ENCODE data around the gene SEC24B.

The SEC24B gene

DNA sequence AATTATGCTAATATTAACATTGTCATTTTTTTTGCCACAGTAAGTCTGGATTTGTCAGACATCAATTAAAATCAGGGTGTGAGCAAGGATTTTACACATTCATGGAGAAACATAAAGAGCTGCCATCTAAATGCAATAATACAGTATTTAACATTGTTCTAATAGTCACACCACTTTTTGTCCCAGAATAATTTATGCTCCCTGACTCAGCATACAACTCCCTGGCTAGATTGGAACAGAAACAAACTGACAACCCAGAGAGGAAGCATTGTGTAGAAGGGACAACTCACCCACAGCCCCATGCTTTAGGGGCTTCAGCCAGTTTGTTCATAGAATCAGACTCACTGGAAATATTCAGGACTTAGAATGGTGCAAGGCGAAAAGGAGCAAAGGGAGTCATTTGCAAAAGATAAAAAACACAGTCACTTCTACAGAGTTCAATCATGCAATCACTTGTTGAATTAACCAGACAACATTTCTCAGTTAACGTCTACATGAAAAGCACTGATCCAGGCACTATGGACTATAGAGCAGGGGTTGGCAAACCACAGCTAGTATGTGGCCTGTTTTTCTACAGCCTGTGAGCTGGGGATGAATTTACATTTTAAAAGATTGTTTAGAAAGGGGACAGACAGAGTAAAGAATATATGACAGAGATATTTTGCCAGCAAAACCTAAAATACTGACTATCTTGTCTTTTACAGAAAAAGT lies 26.4 kb upstream of the SEC24B start:
- Histone ChIP-seq H2BK120ac (ENCODE audit: low read depth, low read length) (no peak overlapping the region), H3K23ac (ENCODE audit: low read depth, low read length, poor library complexity) (no peak overlapping the region), H2BK15ac (ENCODE audit: low read length) (no peak overlapping the region), H3K36me3 (replicated peaks in 1 of 2; ENCODE audit: control insufficient read depth in 2 of 2, insufficient read depth in 2 of 2, low read length in 2 of 2) (no peaks in the 10 kb centered on the region), H2AK5ac (ENCODE audit: low read depth, low read length) (no peak overlapping the region), H3K9ac (ENCODE audit: low read depth, low read length, poor library complexity) (no peak overlapping the region), H3K18ac (ENCODE audit: low read length) (no peak overlapping the region), H3K9me3 (replicated peaks in 1 of 2; ENCODE audit: control insufficient read depth in 2 of 2, insufficient read depth in 1 of 2, low read depth in 1 of 2, low read length in 2 of 2) (no peaks in the 10 kb centered on the region), H3K27ac (replicated peaks; ENCODE audit: low read length) (no peak overlapping the region), H4K8ac (ENCODE audit: low read depth, low read length) (no peak overlapping the region), H3K79me1 (ENCODE audit: low read depth, low read length) (no peaks in the 10 kb centered on the region), H2BK12ac (ENCODE audit: low read length) (no peak overlapping the region), H3K4me3 (ENCODE audit: low read length in 2 of 2) (no peak overlapping the region), H2AFZ (ENCODE audit: low read length) (no peak overlapping the region), H2BK5ac (ENCODE audit: low read length) (no peak overlapping the region), H3K4ac (ENCODE audit: low read length) (no peak overlapping the region), H3K4me2 (ENCODE audit: insufficient read depth, low read length, poor library complexity, severe bottlenecking) (no peak overlapping the region), H3K4me1 (ENCODE audit: control insufficient read depth in 2 of 2, insufficient read depth in 1 of 2, low read depth in 1 of 2, low read length in 2 of 2) (no peaks in the 10 kb centered on the region), H4K91ac (ENCODE audit: low read depth, low read length, poor library complexity) (no peak overlapping the region), H3K27me3 (ENCODE audit: control insufficient read depth in 3 of 3, insufficient read depth in 3 of 3, low read depth in 1 of 3, low read length in 3 of 3) (no peaks in the 10 kb centered on the region), H3K14ac (ENCODE audit: low read length) (no peak overlapping the region)
- DNase-seq (ENCODE audit: low spot score) = no peak
- WGBS, 2 donors (ENCODE audit: extremely low coverage in 2 of 2, insufficient read length in 2 of 2, insufficient replicate concordance in 1 of 2) = no CpG with 5 or more reads among the region's 2 CpGs

DNA sequence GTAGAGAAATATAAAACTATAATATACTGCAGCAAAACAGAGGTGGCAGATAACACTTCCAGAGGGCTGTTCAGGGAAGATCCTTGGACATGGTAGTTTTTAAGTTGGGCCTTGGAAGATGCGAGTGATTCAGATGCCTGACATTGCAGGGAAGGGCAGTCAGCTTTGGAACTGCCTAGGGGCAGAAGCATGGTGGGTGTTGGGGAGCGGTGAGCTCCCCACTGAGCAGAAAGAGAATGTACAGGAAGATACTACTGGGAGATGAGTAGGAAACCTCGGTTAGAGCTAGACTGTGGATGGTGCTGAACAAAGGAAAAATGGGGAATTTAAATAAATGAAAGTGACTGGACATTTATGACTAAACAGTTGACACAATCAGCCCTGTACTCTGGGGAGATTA lies 24.9 kb upstream of the SEC24B start:
- no CpG with 5 or more reads among the region's 3 CpGs for WGBS, 2 donors (ENCODE audit: extremely low coverage in 2 of 2, insufficient read length in 2 of 2, insufficient replicate concordance in 1 of 2)
- no peak for DNase-seq (ENCODE audit: low spot score)

DNA sequence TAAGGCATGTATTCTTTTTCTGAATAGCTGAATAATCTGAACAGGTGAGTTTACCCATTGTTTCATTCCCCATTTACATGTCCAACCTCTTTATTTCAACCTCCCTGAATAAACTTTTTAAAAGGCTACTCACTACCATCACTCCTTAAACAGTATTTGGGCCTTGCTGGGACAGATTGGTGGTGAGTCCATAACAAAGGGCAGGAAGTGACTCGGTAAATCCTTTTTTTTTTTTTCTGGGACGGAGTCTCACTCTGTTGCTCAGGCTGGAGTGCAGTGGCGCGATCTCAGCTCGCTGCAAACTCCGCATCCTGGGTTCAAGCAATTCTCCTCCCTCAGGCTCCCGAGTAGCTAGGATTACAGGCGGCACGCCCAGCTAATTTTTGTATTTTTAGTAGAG lies 23.4 kb upstream of the SEC24B start:
- Histone ChIP-seq H3K9ac (ENCODE audit: low read depth, low read length, poor library complexity) (no peak overlapping the region), H3K4me3 (ENCODE audit: low read length in 2 of 2) (no peak overlapping the region), H2BK15ac (ENCODE audit: low read length) (no peak overlapping the region), H3K79me1 (ENCODE audit: low read depth, low read length) (no peaks in the 10 kb centered on the region), H3K9me3 (replicated peaks in 1 of 2; ENCODE audit: control insufficient read depth in 2 of 2, insufficient read depth in 1 of 2, low read depth in 1 of 2, low read length in 2 of 2) (no peaks in the 10 kb centered on the region), H3K4me1 (ENCODE audit: control insufficient read depth in 2 of 2, insufficient read depth in 1 of 2, low read depth in 1 of 2, low read length in 2 of 2) (no peaks in the 10 kb centered on the region), H3K4ac (ENCODE audit: low read length) (no peak overlapping the region), H2BK12ac (ENCODE audit: low read length) (no peak overlapping the region), H3K36me3 (replicated peaks in 1 of 2; ENCODE audit: control insufficient read depth in 2 of 2, insufficient read depth in 2 of 2, low read length in 2 of 2) (no peaks in the 10 kb centered on the region), H2BK5ac (ENCODE audit: low read length) (no peak overlapping the region), H3K18ac (ENCODE audit: low read length) (no peak overlapping the region), H3K23ac (ENCODE audit: low read depth, low read length, poor library complexity) (no peak overlapping the region), H3K27me3 (ENCODE audit: control insufficient read depth in 3 of 3, insufficient read depth in 3 of 3, low read depth in 1 of 3, low read length in 3 of 3) (no peaks in the 10 kb centered on the region), H2AFZ (ENCODE audit: low read length) (no peak overlapping the region), H3K4me2 (ENCODE audit: insufficient read depth, low read length, poor library complexity, severe bottlenecking) (no peak overlapping the region), H3K14ac (ENCODE audit: low read length) (no peak overlapping the region), H4K91ac (ENCODE audit: low read depth, low read length, poor library complexity) (no peak overlapping the region), H3K27ac (replicated peaks; ENCODE audit: low read length) (no peak overlapping the region), H4K8ac (ENCODE audit: low read depth, low read length) (no peak overlapping the region), H2BK120ac (ENCODE audit: low read depth, low read length) (no peak overlapping the region), H2AK5ac (ENCODE audit: low read depth, low read length) (no peak overlapping the region)
- no CpG with 5 or more reads among the region's 9 CpGs for WGBS, 2 donors (ENCODE audit: extremely low coverage in 2 of 2, insufficient read length in 2 of 2, insufficient replicate concordance in 1 of 2)
- DNase-seq (ENCODE audit: low spot score) = no peak

More for the DNA sequence above, 24.9 kb upstream of the SEC24B start:
- no peak overlapping the region for H3K4me2 ChIP-seq (ENCODE audit: insufficient read depth, low read length, poor library complexity, severe bottlenecking)
- H3K27ac ChIP-seq (replicated peaks; ENCODE audit: low read length) = no peak overlapping the region
- no peak overlapping the region for H4K8ac ChIP-seq (ENCODE audit: low read depth, low read length)
- no peaks in the 10 kb centered on the region for H3K9me3 ChIP-seq (replicated peaks in 1 of 2; ENCODE audit: control insufficient read depth in 2 of 2, insufficient read depth in 1 of 2, low read depth in 1 of 2, low read length in 2 of 2)
- H3K9ac ChIP-seq (ENCODE audit: low read depth, low read length, poor library complexity) = no peak overlapping the region
- H2BK12ac ChIP-seq (ENCODE audit: low read length) = no peak overlapping the region
- no peak overlapping the region for H2BK15ac ChIP-seq (ENCODE audit: low read length)
- H4K91ac ChIP-seq (ENCODE audit: low read depth, low read length, poor library complexity) = no peak overlapping the region
- no peak overlapping the region for H3K4me3 ChIP-seq (ENCODE audit: low read length in 2 of 2)
- H3K79me1 ChIP-seq (ENCODE audit: low read depth, low read length) = no peaks in the 10 kb centered on the region
- H3K27me3 ChIP-seq (ENCODE audit: control insufficient read depth in 3 of 3, insufficient read depth in 3 of 3, low read depth in 1 of 3, low read length in 3 of 3) = no peaks in the 10 kb centered on the region
- no peak overlapping the region for H2BK120ac ChIP-seq (ENCODE audit: low read depth, low read length)
- H2AFZ ChIP-seq (ENCODE audit: low read length) = no peak overlapping the region
- H3K36me3 ChIP-seq (replicated peaks in 1 of 2; ENCODE audit: control insufficient read depth in 2 of 2, insufficient read depth in 2 of 2, low read length in 2 of 2) = no peaks in the 10 kb centered on the region
- H3K18ac ChIP-seq (ENCODE audit: low read length) = no peak overlapping the region
- H3K14ac ChIP-seq (ENCODE audit: low read length) = no peak overlapping the region
- no peak overlapping the region for H2AK5ac ChIP-seq (ENCODE audit: low read depth, low read length)
- H2BK5ac ChIP-seq (ENCODE audit: low read length) = no peak overlapping the region
- no peak overlapping the region for H3K23ac ChIP-seq (ENCODE audit: low read depth, low read length, poor library complexity)
- no peaks in the 10 kb centered on the region for H3K4me1 ChIP-seq (ENCODE audit: control insufficient read depth in 2 of 2, insufficient read depth in 1 of 2, low read depth in 1 of 2, low read length in 2 of 2)
- H3K4ac ChIP-seq (ENCODE audit: low read length) = no peak overlapping the region

DNA sequence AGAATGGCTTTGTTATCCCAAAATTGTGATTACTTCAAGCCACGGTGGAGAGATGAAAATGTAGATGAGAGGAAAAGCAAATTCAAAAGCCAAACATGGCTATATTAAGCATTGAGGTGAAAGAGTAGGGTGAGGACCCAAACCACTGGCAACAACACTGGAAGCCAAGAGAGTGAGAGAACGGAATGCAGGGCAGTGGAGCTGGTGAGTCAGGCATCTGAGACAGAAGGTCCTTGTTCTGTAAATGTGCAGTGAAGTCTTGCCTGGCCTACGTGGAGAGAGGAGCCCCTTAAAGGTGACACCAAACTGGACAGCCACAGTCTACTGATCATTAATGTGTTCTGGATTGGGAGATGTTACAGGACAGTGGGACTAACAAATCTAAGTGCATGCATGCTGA lies 22.8 kb upstream of the SEC24B start:
- no peaks in the 10 kb centered on the region for H3K79me1 ChIP-seq (ENCODE audit: low read depth, low read length)
- H4K8ac ChIP-seq (ENCODE audit: low read depth, low read length) = peak overlapping the region; percentile 9
- H2BK5ac ChIP-seq (ENCODE audit: low read length) = no peak overlapping the region
- no peak overlapping the region for H3K9ac ChIP-seq (ENCODE audit: low read depth, low read length, poor library complexity)
- H3K18ac ChIP-seq (ENCODE audit: low read length) = no peak overlapping the region
- H3K4me2 ChIP-seq (ENCODE audit: insufficient read depth, low read length, poor library complexity, severe bottlenecking) = no peak overlapping the region
- no peak overlapping the region for H2BK12ac ChIP-seq (ENCODE audit: low read length)
- H3K4ac ChIP-seq (ENCODE audit: low read length) = no peak overlapping the region
- no peak overlapping the region for H3K14ac ChIP-seq (ENCODE audit: low read length)
- H3K4me1 ChIP-seq (ENCODE audit: control insufficient read depth in 2 of 2, insufficient read depth in 1 of 2, low read depth in 1 of 2, low read length in 2 of 2) = no peaks in the 10 kb centered on the region
- H2AFZ ChIP-seq (ENCODE audit: low read length) = no peak overlapping the region
- H3K4me3 ChIP-seq (ENCODE audit: low read length in 2 of 2) = no peak overlapping the region
- H3K9me3 ChIP-seq (replicated peaks in 1 of 2; ENCODE audit: control insufficient read depth in 2 of 2, insufficient read depth in 1 of 2, low read depth in 1 of 2, low read length in 2 of 2) = no peaks in the 10 kb centered on the region
- DNase-seq (ENCODE audit: low spot score) = no peak
- no CpG with 5 or more reads among the region's 3 CpGs for WGBS, 2 donors (ENCODE audit: extremely low coverage in 2 of 2, insufficient read length in 2 of 2, insufficient replicate concordance in 1 of 2)
- no peak overlapping the region for H2BK15ac ChIP-seq (ENCODE audit: low read length)
- H3K27ac ChIP-seq (replicated peaks; ENCODE audit: low read length) = no peak overlapping the region
- no peak overlapping the region for H2BK120ac ChIP-seq (ENCODE audit: low read depth, low read length)
- H3K23ac ChIP-seq (ENCODE audit: low read depth, low read length, poor library complexity) = no peak overlapping the region
- H3K36me3 ChIP-seq (replicated peaks in 1 of 2; ENCODE audit: control insufficient read depth in 2 of 2, insufficient read depth in 2 of 2, low read length in 2 of 2) = no peaks in the 10 kb centered on the region
- no peak overlapping the region for H4K91ac ChIP-seq (ENCODE audit: low read depth, low read length, poor library complexity)
- no peaks in the 10 kb centered on the region for H3K27me3 ChIP-seq (ENCODE audit: control insufficient read depth in 3 of 3, insufficient read depth in 3 of 3, low read depth in 1 of 3, low read length in 3 of 3)
- H2AK5ac ChIP-seq (ENCODE audit: low read depth, low read length) = no peak overlapping the region
